GM23338 (cell line): ENCODE measurements around the gene FAM162A.

Experiments used
- EZH2 ChIP-seq: fragments of 200-600 bp; sonication (generic); IDR thresholded peaks from one replicate; pipeline ENCODE4 v1.8.0; 2017; ENCODE audit warnings: antibody characterized with exemption, mild to moderate bottlenecking, low read depth; ENCODE audit not compliant: unreplicated experiment
- EZH2phosphoT487 ChIP-seq: fragments of 200-600 bp; sonication (generic); IDR thresholded peaks from one replicate; pipeline ENCODE4 v1.8.1; 2018; ENCODE audit warnings: antibody characterized with exemption; ENCODE audit not compliant: unreplicated experiment
- POLR2AphosphoS5 ChIP-seq: IDR thresholded peaks from 2 replicates; pipeline ENCODE4 v1.6.1; 2016; ENCODE audit warnings: antibody characterized with exemption, low read depth
- TF ChIP-seq, protein P1 (sequence below), 2 experiments: fragments of 200-600 bp in 1 of 2; sonication (generic) in 1 of 2; conservative IDR thresholded peaks; 2 replicates each; pipeline versions ENCODE4 v1.5.1 to v1.6.1; 2016 to 2017; ENCODE audit warnings: antibody characterized with exemption in 2 of 2, low read depth in 2 of 2, mild to moderate bottlenecking in 2 of 2, moderate library complexity in 1 of 2
- TF ChIP-seq, protein P2 (sequence below): IDR thresholded peaks from one replicate; pipeline ENCODE4 v1.6.1; 2018; ENCODE audit warnings: antibody characterized with exemption; ENCODE audit not compliant: unreplicated experiment

DNA sequence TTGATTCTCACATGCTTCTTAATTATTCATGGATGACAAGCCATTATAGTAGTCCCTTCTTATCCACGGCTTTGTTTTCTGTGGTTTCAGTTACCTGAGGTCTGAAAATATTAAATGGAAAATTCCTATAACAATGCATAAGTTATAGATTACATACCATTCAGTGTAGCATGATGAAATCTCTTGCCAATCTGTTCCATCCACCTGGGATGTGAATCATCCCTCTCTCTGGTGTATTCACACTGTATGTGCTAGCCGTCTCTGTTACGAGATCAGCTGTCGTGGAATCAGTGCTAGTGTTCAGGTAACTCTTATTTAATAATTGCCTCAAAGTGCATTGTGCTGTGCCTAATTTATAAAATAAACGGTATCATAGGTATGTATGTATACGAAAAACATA, 26.7 kb downstream of the FAM162A start:
- TF ChIP-seq, protein P1, sequence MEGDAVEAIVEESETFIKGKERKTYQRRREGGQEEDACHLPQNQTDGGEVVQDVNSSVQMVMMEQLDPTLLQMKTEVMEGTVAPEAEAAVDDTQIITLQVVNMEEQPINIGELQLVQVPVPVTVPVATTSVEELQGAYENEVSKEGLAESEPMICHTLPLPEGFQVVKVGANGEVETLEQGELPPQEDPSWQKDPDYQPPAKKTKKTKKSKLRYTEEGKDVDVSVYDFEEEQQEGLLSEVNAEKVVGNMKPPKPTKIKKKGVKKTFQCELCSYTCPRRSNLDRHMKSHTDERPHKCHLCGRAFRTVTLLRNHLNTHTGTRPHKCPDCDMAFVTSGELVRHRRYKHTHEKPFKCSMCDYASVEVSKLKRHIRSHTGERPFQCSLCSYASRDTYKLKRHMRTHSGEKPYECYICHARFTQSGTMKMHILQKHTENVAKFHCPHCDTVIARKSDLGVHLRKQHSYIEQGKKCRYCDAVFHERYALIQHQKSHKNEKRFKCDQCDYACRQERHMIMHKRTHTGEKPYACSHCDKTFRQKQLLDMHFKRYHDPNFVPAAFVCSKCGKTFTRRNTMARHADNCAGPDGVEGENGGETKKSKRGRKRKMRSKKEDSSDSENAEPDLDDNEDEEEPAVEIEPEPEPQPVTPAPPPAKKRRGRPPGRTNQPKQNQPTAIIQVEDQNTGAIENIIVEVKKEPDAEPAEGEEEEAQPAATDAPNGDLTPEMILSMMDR (conservative IDR thresholded peaks at IDR 0.05; ENCODE audit: low read depth in 2 of 2): no peak
- TF ChIP-seq EZH2phosphoT487 (no peak), POLR2AphosphoS5 (no peak), EZH2 (no peak)
- TF ChIP-seq, protein P2, sequence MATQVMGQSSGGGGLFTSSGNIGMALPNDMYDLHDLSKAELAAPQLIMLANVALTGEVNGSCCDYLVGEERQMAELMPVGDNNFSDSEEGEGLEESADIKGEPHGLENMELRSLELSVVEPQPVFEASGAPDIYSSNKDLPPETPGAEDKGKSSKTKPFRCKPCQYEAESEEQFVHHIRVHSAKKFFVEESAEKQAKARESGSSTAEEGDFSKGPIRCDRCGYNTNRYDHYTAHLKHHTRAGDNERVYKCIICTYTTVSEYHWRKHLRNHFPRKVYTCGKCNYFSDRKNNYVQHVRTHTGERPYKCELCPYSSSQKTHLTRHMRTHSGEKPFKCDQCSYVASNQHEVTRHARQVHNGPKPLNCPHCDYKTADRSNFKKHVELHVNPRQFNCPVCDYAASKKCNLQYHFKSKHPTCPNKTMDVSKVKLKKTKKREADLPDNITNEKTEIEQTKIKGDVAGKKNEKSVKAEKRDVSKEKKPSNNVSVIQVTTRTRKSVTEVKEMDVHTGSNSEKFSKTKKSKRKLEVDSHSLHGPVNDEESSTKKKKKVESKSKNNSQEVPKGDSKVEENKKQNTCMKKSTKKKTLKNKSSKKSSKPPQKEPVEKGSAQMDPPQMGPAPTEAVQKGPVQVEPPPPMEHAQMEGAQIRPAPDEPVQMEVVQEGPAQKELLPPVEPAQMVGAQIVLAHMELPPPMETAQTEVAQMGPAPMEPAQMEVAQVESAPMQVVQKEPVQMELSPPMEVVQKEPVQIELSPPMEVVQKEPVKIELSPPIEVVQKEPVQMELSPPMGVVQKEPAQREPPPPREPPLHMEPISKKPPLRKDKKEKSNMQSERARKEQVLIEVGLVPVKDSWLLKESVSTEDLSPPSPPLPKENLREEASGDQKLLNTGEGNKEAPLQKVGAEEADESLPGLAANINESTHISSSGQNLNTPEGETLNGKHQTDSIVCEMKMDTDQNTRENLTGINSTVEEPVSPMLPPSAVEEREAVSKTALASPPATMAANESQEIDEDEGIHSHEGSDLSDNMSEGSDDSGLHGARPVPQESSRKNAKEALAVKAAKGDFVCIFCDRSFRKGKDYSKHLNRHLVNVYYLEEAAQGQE: no peak
